Endometrium (tissue), 2 donors: ENCODE measurements around the gene SMAD7.
A peak's percentile ranks its signal among the peaks of the same experiment; 100 is the strongest.

Experiments used
- FAIRE-seq: peaks from 2 replicates; lab custom pipeline; 2012; peaks lifted over from hg19 to GRCh38; lab: Jason Lieb, UNC
- donor health status: control.
- donor health status: control.

Gene SMAD7

DNA sequence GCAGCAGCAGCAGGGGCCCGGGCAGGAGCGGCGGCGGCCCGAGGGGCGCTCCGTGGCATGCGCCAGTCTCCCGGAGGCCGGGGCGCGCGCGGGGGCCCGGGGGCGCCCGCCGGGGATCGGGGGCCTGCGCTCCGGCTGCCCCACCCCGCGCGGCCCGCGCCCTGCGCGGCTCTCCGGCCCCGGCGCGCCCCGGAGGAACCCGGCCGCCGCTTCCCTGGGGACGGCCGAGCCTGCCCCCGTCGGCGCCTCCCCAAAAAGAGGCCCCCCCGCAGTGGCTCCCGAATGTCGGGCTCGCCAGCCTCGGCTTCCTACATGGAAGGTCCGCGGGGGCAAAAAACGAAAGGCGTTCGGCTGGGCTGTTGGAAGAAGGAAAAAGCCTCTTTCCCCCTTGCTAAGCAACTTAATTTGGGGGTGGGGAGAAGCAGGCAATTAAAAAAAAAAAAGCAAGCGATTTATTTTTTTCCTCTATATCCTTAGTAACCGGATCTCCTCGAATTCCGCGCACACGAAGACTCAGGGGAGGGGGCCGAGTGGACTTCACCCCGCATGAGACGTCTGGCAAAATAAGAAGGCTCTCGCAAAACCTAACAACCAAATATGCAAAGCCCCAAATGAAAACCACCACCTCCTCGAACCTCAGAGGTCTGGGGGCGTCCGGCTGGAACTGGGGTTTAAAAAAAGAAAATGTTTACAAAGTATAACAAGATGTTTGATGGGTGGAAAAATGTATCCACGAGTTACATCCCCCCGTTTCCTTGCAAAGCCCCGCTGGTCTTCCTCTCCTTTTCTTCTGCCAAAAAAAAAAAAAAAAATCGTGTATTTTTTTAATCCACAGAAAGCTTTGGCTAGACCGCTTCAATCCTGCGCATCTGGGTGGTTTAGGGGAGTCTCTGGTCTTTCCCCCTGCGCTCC lies at the start of gene SMAD7:
Gene SMAD7 (minus strand): TSS at position 430 of the 912 bp plus-strand sequence. CDS start 541 bp downstream, outside the sequence.
- no peak for FAIRE-seq

DNA sequence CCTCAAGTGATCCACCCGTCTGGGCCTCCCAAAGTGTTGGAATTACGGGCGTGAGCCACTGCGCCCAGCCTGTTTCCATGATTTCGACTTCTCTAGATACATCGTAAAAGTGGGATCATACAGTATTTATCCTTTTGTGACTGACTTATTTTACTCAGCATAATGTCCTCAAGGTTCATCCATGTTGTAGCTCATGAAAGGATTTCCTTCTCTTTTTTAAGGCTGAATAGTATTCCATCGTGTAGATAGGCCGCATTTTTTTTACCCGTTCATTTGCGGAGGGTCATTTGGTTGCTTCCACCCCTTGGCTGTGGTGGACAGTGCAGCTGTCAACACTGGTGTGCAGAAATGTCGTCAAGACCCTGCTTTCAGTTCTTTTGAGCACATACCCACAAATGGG lies 48.8 kb upstream of the SMAD7 start:
- FAIRE-seq: no peak

DNA sequence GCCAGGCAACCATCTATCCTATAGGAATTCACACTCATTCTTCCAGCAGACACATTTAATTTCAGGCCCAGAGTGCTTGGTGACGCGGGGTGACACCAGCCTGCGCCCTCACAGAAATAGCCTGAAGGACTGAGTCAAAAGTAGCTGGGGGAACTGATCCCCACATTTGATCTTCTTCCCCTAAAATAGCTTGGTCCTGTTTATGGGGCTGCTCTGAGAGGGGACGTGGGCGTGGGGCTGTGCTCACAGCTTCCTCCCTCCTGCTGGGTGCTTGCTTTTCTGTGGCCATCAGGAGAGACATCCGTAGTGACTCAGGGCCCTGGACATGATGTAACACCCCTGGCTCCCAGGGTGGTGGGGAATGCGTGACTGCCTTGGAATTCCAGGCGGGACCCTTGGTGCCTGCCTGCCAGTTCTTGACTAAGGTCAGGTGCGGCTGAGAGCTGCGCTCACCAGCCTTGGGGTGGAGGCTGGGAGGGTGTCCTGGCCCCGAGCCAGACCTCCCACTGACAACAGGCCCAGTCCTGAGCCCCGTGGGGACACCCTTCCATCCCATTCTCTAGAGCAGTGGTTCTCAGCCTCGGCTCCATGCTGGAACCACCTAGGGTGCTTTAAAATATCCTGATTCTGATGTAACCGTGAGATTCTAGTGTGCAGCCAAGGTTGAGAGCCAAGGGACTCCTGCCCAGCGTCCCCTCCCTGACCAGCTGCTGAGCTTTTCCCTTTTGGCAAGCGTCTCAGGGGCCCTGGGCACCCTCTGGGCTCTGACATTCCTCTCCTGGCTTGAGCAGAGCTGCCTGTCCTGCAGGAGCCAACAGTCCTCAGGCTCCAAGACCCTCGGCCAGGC lies 47.4 kb upstream of the SMAD7 start:
- no peak for FAIRE-seq

DNA sequence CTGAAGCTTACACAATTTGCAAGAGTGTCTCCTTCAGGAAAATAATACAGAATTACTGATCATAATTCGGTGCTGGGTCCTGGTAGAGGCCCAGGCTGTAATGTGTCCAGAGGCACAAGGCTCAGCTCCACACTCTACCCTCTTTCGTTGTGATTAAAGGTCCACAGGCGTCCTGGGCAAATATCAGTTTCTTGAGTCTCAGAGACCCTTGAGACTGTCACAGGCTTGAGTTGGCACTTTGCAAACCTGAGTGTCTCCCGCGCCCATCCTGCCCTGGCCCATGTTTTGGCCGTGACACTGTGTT lies 46.9 kb upstream of the SMAD7 start:
- FAIRE-seq: no peak

GRCh38 chr18:48996901-48997463 lies 46.2 kb upstream of the SMAD7 start:
- FAIRE-seq: peak; percentile 89

GRCh38 chr18:48996041-48996440 lies 45.3 kb upstream of the SMAD7 start:
- no peak for FAIRE-seq

DNA sequence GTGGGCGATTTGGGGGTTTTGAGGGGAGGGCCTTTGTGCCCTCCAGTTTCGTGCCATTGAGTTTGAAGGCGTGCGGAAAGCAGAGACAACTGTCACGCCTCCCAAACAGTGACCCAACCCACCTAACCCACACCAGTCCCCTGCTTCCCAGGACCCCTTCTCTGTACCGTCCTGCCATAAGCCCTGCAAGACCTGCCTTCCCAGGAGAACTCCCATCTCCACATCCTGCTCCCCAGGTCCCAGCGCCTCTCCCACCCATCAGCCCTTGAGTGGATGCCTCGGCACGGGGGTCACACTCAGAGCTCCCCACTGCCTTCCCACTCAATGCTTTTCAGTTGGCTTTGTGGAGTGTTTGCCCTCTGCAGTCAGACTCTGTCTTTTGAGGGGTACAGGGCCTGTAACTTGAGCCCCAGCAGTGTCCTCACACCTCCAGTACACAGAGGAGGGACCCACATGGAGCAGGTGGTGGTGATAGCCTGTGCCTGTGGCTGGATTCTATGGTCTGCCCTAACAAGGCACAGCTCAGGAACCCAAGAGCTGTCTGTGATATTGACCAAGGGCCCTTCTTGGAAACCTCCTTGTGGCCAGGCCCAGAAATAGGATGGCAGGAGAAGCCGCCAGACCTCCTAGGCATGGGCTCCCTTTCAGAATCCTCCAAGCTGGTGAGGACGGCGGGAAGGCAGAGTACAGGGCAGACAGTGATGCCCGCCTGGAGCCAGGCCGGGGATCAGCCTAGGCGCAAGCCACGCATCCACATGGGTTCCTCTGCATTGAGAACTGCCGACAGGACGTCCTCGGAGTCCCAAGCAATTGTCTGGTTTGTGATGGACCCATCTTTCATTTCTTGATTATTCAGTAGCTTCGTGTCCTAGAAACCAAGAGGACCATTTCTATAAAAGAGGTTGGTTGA lies 44.4 kb upstream of the SMAD7 start:
- no peak for FAIRE-seq

GRCh38 chr18:48994044-48994651 lies 43.4 kb upstream of the SMAD7 start:
- peak; percentile 55 for FAIRE-seq

DNA sequence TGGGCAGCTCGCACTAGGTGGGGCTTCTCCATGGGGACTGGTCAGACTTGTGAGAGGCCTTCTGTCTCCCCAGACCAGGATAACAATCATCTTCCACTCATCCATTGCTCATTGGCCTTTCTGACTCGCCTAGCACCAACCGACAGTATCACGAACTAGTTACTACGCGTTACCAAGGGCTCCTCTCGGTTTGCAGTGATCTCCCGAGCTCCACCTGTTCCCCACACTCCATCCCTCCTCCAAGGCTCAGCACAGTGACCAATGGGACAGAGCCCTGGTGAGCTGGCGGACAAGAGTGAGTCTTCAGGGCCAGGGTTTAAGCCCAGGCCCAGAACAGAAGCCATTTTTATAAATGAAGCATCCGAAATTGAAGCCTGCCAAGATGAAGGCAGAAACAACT lies 42.8 kb upstream of the SMAD7 start:
- FAIRE-seq: no peak

- no peak for FAIRE-seq
Observed at GRCh38 chr18:48992791-48993555, 42.2 kb upstream of the SMAD7 start.

DNA sequence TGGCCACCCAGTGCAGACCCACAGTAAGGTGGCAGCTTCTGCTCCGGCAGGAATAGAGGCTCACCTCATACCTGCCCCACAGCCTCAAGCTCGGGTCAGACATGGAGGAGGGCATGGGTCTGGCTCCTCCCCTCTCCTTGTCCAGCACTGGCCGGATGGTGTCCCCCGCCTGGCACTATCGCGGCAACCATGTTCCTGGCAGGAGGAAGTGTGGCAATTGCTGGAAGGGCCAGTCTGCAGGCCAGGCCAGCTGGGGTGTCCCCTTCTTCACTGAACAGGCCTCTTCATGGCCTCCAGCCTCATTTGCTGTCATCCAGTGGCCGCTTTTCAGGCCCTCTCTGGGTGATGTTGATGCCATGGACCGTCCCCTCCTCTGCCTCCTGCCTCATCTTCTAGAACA lies 41.4 kb upstream of the SMAD7 start:
- no peak for FAIRE-seq

- no peak for FAIRE-seq
Observed at GRCh38 chr18:48991676-48992075, 40.9 kb upstream of the SMAD7 start.

- no peak for FAIRE-seq
Observed at GRCh38 chr18:48991319-48991660, 40.5 kb upstream of the SMAD7 start.

GRCh38 chr18:48990481-48991318 lies 39.9 kb upstream of the SMAD7 start:
- FAIRE-seq: no peak

GRCh38 chr18:48989304-48990303 lies 38.8 kb upstream of the SMAD7 start:
- FAIRE-seq: no peak

DNA sequence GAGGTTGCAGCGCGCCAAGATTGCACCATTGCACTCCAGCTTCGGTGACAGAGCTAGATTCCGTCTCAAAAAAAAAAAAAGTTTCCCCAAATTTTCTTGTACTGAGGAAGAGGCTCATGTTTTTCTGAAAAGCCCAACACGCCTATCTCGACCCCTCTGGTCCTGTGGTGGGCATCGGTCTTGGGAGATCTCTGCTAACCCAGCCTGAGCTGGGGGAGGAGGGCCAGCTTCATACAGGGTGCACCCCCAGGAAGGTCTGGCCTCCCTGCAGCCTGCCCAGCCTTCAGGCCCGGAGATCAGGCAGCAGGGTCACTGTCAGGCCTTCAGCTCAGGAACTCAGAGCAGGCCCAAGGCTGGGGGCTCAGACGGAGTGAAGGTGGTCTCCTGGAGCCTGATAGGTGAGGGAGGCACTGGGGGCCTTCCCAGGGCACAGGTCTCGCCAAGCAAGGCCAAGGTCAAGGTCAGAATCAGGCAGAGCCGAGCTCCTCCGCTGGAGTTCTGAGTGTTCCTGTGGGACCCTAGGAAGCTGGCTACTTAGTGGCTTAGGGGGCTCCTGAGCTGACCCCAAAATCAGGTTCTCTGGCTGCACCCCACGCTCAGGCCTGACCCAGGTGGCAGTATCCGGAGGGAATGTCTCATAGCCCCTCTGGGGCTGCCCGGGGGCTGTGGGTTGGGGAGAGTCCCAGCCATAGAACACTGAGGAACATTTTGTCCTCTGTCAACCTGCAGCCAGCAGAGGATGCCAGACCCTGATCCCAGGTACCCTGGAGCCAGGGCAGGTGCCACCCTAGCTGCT lies 37.9 kb upstream of the SMAD7 start:
- no peak for FAIRE-seq

GRCh38 chr18:48987821-48988220 lies 37.1 kb upstream of the SMAD7 start:
- no peak for FAIRE-seq
